Stimulated activated CD8-positive, alpha-beta memory T cell treated with anti-CD3 and anti-CD28 coated beads, Interleukin-4, amount 100 ng/mL, for 48 hours (primary cell): ENCODE data around the gene ZBTB20.

ENCODE experiments used
- DNase-seq: peaks from one replicate; pipeline ENCODE4 v3.0.0-alpha.2; 2020

The ZBTB20 gene

DNA sequence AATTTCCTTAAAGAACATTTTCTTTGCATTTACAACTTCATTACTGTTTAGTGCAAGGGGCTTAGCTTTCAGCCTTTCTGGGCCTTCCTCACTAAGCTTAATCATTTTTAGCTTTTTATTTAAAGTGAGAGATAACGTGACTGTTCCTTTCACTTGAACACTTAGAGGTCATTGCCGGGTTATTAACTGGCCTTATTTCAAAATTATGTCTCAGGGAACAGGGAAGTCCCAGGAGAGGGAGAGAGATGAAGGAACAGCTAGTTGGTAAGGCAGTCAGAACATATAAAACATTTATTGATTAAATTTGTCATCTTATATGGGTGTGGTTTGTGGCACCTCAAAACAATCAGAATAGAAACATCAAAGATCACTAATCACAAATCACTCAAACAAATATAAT is 584.5 kb downstream of the ZBTB20 start:
- DNase-seq: no peak

GRCh38 chr3:114558271-114558670 is 588.8 kb downstream of the ZBTB20 start:
- DNase-seq: no peak

- DNase-seq: no peak
These were observed 589.3 kb downstream of the ZBTB20 start for GRCh38 chr3:114557791-114558190.

DNA sequence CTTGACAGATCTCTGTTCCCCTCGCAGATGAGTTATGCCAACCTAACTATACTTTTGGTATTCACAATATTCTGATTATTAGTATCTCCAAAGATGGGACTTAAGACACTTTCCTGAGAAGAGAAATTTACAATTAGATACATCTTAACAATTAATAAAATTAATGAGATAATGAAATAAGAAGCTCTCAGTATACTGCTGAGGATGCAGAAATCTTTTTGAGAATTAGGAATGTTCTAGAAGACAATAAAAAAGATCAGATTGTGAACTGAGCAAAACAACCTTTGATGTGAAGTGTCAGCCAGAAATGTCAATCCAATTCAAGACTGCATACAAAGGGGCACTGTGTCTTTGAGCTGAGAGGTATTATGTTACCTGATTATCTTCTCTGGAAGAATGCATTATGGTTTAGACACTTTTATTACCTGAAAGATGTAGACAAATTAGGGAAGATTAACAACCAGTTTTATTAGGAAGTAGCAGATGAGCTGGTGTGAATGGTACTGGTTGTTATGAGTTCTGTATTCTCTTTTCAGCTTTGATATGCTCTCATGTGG is 590.4 kb downstream of the ZBTB20 start:
- DNase-seq: no peak

DNA sequence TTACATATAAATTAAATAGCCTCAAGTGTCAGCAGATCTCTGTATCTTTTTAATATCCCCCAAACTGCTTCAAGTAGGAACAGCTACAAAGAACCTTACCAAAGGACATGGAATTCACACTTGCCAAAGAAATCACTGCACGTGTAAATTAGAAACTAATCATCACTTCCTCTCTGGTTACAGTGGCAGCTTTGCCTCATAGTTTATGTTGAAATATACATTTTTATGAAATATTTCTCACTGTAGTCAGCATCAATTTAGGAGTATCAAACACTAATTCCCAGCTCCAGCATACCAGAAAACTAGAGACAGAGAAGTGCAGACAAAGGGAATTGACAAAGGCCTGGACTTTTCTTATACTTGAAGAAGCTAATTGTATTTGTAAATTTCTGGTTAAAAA is 592.4 kb downstream of the ZBTB20 start:
- DNase-seq: no peak

DNA sequence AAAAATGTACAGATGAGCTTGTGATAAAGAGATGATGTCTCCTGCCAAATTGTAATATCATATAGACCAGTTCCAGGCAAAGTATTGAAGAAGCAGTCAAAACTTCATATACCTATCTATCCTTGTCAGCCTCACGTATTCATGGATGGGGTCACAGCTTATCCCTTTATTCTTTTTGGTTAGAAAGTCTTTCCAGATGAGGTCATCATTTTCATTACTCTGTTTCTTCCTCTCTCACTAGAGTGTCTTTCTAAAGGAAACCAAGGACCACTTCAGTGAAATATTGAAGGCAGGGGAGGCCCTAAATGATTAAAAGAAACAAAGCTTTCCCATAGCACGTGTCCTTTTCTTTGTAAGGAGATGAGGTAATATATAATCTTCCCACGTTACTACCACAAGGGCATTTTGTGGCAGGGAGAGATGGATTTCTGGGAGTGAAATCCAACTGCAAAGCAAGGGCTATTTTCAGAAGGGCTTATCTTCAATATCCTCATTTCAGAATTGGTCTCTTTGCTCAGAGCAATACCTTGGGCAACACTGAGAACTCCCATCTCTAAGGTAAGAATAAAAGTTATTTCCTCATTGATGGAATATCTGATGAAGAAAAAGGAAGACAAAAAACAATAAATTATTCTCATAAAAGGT is 593.0 kb downstream of the ZBTB20 start:
- no peak for DNase-seq

- no peak for DNase-seq
These were observed 594.6 kb downstream of the ZBTB20 start for GRCh38 chr3:114552527-114552812.

- DNase-seq: no peak
These were observed 595.1 kb downstream of the ZBTB20 start for GRCh38 chr3:114551770-114552526.

DNA sequence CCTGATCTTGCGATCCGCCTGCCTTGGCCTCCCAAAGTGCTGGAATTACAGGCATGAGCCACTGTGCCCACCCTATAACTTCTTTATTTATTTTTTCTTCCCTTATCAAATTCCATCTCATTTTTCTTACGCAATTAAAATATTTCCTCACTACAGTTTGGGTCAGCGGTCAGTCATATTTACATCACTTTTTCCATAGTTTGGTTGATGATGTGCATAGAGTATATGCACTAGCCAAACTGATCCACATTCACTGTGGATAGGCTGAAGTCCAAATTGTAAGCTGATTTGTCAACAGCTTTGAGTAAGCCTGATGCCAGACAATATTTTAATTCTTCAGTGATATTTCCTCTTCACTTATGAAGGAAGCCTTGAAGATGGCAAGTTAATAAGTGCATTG is 596.9 kb downstream of the ZBTB20 start:
- no peak for DNase-seq

- DNase-seq: no peak
These were observed 601.9 kb downstream of the ZBTB20 start for GRCh38 chr3:114545193-114545592.

DNA sequence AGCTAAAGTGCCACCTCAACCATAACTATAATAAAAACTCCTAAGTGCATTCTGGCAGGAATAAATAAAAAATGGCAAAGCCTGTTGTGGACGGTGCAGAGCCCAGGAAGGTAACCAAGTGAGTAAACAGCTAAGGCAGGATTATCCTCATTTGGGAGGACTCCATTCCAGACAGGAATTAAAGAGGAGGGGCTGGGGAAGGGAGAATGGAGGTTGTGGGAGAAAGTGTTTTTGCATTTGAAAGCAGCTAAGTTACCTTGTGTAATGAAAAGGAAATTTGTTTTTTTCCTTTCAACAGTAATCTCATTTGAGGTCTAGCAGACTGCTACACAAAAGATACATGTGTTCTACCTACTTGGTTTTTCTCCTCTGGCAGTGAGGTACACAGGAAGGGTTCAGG is 604.7 kb downstream of the ZBTB20 start:
- no peak for DNase-seq

- no peak for DNase-seq
These were observed 607.6 kb downstream of the ZBTB20 start for GRCh38 chr3:114539525-114539924.

DNA sequence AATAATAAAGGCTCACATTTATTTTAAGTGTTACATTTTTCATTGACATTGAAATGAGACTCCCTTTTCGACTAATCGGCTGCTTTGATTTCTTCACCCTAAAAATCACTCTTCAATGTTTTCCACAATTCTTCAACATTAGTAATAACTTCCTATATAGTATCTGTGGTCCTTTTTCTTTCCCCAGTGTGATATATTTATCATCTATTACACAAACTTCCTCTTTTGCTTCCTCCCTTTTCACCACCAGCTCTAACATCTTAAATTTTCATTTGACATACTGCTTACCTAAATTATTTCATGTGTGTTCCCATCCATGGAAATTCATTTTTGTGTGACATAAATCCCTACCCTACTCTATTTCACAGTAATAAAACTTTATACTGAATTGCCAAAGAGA is 608.9 kb downstream of the ZBTB20 start:
- no peak for DNase-seq

DNA sequence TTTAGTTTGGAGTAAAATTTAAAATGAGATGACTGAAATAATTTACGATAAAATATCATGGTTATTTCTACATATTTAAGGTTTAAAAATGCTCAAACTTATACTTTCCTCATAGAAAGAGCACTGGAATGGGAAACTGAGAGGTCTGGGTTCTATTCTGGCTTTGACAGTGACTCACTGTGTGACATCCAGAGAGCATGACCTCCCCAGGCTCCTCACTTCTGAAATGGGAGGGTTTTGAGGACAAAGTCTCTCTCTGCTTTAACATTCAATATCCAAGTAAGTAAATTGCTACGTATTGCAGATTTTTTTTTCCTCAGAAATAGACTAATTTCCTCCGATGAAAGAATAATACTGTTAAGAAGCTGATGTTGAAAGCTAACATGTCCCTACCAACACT is 618.6 kb downstream of the ZBTB20 start:
- DNase-seq: no peak

DNA sequence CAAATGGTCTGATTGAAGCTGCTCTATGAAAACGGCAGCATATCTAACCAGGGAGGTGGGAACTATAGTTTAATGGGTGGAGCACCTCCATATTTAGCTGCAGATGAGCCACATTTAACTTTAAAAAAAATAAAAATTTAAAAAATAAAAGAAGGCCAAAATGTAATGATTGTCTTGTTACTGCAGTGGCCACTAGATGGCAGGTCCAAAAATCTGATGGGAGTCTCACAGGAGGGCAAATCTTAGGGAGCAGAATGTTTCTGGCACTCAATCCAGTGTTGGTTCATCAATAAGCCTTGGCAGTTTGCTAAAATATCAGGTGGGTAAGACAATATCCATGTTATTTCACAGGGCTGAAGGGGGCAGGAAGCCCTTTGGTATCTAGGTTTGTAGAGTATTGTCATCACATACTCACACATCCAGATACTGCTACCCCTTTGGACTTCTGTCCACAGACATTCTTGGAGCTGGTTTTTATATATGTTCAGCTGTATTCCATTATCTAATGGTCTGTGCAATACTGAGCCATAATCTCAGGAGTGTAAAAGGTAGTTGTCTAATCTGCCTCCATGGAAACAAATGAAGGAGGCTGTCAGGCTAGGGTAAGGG is 619.9 kb downstream of the ZBTB20 start:
- no peak for DNase-seq

GRCh38 chr3:114525278-114525677 is 621.8 kb downstream of the ZBTB20 start:
- no peak for DNase-seq

DNA sequence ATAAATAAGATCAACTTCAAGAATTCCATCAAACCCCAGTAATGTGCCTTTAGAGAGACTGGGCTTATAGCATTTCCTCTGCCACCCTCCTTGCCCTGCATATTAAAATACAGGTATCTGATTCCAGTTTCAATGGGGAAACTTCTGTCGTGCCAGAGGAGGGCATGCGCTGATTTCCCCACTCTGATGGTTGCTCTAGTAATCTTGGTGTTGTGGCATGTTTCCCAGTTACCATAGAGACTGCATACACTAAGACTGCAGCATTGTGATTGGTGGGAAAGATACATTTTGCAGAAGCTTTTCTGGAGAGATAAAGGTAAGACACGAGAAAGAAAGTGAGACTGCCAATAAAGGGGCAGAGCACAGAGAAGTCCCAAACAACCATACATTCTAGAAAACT is 627.7 kb downstream of the ZBTB20 start:
- DNase-seq: no peak

GRCh38 chr3:114518206-114518808 is 628.8 kb downstream of the ZBTB20 start:
- DNase-seq: no peak

- DNase-seq: no peak
These were observed 636.9 kb downstream of the ZBTB20 start for GRCh38 chr3:114510201-114510600.

DNA sequence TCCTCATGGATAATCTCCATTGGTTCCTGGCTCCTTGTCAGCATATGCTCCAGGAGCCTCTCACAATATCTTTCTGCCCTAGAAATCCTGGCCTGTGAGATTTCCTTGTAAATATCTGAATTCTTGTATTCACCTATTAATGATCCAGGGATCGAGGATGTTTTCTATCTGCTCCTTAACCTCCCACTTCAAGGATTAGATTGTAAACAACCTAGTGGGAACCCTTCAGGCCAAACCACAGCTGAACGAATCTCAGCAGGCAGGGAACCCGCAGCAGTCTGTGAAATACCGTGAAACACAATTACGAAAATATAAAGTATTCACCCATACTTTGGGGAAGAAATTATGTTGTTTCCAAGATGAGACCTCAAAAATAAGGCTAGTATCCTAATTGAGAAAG is 637.3 kb downstream of the ZBTB20 start:
- no peak for DNase-seq

GRCh38 chr3:114508976-114509375 is 638.1 kb downstream of the ZBTB20 start:
- DNase-seq: no peak

DNA sequence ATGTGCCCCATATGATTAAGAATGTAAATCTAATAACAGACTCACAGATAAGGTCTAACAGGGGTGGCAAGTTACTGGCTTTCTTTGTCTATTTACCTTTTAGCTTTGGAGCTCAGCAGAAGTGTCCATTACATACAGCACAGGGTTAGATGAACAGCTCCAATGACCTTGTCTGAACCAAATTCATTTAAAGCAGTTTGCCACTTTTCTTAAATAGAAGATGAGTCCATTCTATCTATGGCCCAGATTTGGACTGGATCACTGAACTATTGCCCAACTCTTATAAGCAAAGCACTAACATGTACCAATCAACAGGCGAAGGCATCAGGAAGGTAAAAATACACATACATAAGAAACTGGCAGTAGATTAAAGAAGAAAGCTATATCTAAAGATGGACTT is 638.9 kb downstream of the ZBTB20 start:
- DNase-seq: no peak

DNA sequence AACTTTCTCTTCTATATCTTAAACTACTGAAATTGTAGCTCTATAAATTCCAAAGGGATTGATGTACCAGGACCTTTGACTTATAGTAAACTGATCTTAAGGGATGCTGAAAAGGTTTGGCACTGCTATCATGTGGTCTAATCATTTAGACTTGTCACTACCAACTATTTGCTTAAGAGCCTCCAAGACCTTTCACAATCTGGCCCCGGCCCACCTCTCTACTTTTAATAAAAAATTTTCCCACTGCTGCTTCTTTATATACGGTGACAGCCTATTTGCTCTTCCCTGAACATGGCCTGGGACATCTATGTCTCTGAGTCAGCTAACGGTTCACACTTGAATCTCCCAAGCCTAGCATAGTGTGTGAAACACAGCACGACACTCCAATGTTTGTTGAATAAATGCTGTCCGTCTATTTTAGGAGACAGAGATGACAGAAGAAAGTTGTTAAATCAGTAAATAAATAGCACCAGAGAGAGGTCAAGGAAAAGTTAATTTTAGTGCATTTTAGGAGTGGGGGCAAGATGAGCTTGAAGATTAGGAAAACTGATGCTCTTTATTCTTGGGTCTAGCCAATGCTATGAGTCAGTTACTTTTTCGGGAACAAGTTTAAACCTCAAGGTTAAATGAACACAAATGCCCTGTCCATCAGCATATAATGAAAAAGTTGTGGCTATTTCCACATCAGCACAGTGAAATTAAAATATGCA is 640.3 kb downstream of the ZBTB20 start:
- DNase-seq: no peak
